Measurements from ENCODE around the gene EPHB3.

Gene EPHB3

DNA sequence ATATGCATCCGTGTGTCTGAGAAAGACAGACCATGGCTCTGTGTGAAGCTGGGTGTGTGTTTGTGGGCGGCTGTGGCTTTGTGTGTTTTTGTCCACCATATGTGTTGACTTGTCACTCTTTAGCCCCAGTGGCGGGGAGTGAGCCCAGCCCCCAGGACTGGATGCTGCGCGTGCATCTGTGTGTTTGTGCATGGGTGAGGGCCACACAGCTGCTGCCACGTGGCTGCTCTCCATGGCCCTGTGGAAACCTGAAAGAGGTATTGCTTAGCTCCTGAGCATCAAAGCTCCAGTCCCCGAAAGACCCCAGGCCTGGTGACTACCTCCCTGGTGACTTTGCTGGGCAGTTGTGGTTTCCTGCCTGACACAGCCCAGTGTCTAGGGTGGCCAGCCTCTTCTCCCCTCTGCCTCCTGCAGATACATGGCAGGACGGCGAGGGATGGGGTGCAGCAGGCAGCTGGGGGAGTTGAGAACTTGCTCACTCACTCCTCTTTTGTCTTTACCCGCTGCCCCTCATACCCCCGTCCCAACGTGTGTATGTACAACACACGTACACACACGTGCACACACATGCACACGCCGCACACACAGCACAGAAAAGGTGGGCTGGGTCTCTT is 6.5 kb downstream of the EPHB3 start:
- no peaks in the 10 kb centered on the region for H3K27me3 ChIP-seq (ENCODE audit: control insufficient read depth, insufficient read depth, low read length)
- peak overlapping the region; percentile 85 for H3K9ac ChIP-seq (ENCODE audit: low read depth, low read length)
- peak overlapping the region; percentile 75 for H3K4me3 ChIP-seq (ENCODE audit: low read length)
- H3K36me3 ChIP-seq (ENCODE audit: insufficient read depth, low read length), result no peaks in the 10 kb centered on the region
- no peaks in the 10 kb centered on the region for H3K9me3 ChIP-seq (replicated peaks; ENCODE audit: low read length)
- H3K4me1 ChIP-seq (ENCODE audit: control insufficient read depth, insufficient read depth, low read length), result peaks cover 36% of the 10 kb centered on the region
- peak overlapping the region; percentile 96 for H3K4me2 ChIP-seq (ENCODE audit: low read length)

DNA sequence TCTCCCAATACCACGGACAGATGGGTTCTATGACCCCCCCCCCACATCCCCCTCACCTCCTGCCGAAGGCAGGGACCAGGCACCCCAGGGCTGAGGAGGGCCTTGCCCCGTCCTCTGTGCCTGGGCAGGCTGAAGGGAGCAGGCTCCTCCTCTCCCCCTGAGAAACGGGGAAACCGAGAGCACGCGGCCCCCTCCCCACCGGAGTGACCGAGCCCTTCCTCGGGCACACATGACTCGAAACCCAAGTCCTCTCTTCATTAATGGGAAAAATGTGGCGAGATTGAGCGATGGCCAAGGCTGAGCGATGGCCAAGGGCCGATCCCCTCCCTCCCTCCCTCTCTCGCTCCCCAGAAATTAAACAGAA is 7.0 kb downstream of the EPHB3 start:
- no peaks in the 10 kb centered on the region for H3K36me3 ChIP-seq (ENCODE audit: insufficient read depth, low read length)
- H3K4me1 ChIP-seq (ENCODE audit: control insufficient read depth, insufficient read depth, low read length), result peaks cover 36% of the 10 kb centered on the region
- no peaks in the 10 kb centered on the region for H3K27me3 ChIP-seq (ENCODE audit: control insufficient read depth, insufficient read depth, low read length)
- no peaks in the 10 kb centered on the region for H3K9me3 ChIP-seq (replicated peaks; ENCODE audit: low read length)
- H3K4me3 ChIP-seq (ENCODE audit: low read length), result peak overlapping the region; percentile 75
- H3K4me2 ChIP-seq (ENCODE audit: low read length), result peak overlapping the region; percentile 96
- H3K9ac ChIP-seq (ENCODE audit: low read depth, low read length), result peak overlapping the region; percentile 85

DNA sequence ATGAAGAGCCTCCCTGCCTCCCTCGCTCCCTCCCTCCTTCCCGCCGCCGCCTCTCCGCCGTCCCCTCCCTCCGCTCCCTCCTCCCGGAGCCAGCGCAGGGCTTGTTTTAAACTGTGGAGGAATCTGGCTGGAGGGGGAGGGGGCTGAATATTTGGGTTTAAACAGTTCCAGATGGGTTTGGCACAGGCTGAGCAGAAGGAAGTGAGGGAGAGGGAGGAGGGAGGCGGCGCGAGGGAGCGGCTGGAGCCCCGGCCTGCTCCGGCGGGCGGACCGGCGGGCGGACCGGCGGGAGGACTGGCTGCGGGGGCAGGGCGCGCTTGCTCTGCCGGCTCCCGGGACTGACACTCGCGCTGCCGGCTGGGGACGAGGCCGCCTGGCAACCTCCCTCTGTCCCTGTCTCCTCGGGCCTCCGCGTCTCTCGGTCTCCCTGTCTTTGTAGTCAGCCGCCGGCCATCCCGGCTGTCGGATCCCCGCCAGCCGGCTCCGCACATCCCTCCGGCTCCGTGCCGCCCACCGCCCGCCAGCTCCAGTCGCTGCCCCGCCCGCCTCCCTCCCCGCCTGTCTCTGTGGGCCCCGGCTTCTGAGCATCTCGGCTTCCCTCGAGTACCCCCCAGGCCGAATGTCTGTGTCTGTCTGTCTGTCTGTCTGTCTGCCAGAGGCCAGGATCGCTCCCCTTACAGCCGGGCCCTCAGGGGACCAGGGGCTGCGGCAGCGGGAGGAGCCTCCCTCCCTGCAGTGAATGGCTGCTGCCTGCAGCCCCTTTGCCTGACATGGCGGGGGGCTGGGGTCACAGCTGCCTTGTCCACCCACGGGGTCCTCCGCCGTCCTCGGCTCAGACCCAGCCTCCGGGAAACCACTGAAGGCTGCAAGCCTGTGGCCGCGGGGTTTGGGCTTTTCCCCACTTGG is 7.6 kb downstream of the EPHB3 start:
- Histone ChIP-seq H3K36me3 (ENCODE audit: insufficient read depth, low read length) (no peaks in the 10 kb centered on the region), H3K4me1 (ENCODE audit: control insufficient read depth, insufficient read depth, low read length) (peaks cover 36% of the 10 kb centered on the region), H3K4me2 (ENCODE audit: low read length) (peak overlapping the region; percentile 96), H3K27me3 (ENCODE audit: control insufficient read depth, insufficient read depth, low read length) (no peaks in the 10 kb centered on the region), H3K9ac (ENCODE audit: low read depth, low read length) (peak overlapping the region; percentile 85), H3K9me3 (replicated peaks; ENCODE audit: low read length) (no peaks in the 10 kb centered on the region), H3K4me3 (ENCODE audit: low read length) (peak overlapping the region; percentile 75)

- H3K9me3 ChIP-seq (replicated peaks; ENCODE audit: low read length), result no peaks in the 10 kb centered on the region
- peaks cover 35% of the 10 kb centered on the region for H3K4me1 ChIP-seq (ENCODE audit: control insufficient read depth, insufficient read depth, low read length)
- no peaks in the 10 kb centered on the region for H3K36me3 ChIP-seq (ENCODE audit: insufficient read depth, low read length)
- peak overlapping the region; percentile 85 for H3K9ac ChIP-seq (ENCODE audit: low read depth, low read length)
- no peak overlapping the region for H3K4me3 ChIP-seq (ENCODE audit: low read length)
- peak overlapping the region; percentile 96 for H3K4me2 ChIP-seq (ENCODE audit: low read length)
- H3K27me3 ChIP-seq (ENCODE audit: control insufficient read depth, insufficient read depth, low read length), result no peaks in the 10 kb centered on the region
Observed at GRCh38 chr3:184570035-184570434, 8.4 kb downstream of the EPHB3 start.

- Histone ChIP-seq H3K4me1 (ENCODE audit: control insufficient read depth, insufficient read depth, low read length) (peaks cover 30% of the 10 kb centered on the region), H3K4me3 (ENCODE audit: low read length) (no peak overlapping the region), H3K9ac (ENCODE audit: low read depth, low read length) (no peak overlapping the region), H3K36me3 (ENCODE audit: insufficient read depth, low read length) (no peaks in the 10 kb centered on the region), H3K4me2 (ENCODE audit: low read length) (no peak overlapping the region), H3K27me3 (ENCODE audit: control insufficient read depth, insufficient read depth, low read length) (no peaks in the 10 kb centered on the region), H3K9me3 (replicated peaks; ENCODE audit: low read length) (no peaks in the 10 kb centered on the region)
Observed at GRCh38 chr3:184570489-184570888, 8.9 kb downstream of the EPHB3 start.

GRCh38 chr3:184571750-184572377 is 10.3 kb downstream of the EPHB3 start:
- H3K27me3 ChIP-seq (ENCODE audit: control insufficient read depth, insufficient read depth, low read length), result no peaks in the 10 kb centered on the region
- H3K9ac ChIP-seq (ENCODE audit: low read depth, low read length), result no peak overlapping the region
- H3K4me2 ChIP-seq (ENCODE audit: low read length), result no peak overlapping the region
- H3K36me3 ChIP-seq (ENCODE audit: insufficient read depth, low read length), result no peaks in the 10 kb centered on the region
- H3K9me3 ChIP-seq (replicated peaks; ENCODE audit: low read length), result no peaks in the 10 kb centered on the region
- no peak overlapping the region for H3K4me3 ChIP-seq (ENCODE audit: low read length)
- H3K4me1 ChIP-seq (ENCODE audit: control insufficient read depth, insufficient read depth, low read length), result peaks cover 19% of the 10 kb centered on the region

GRCh38 chr3:184572633-184573270 is 11.2 kb downstream of the EPHB3 start:
- Histone ChIP-seq H3K27me3 (ENCODE audit: control insufficient read depth, insufficient read depth, low read length) (no peaks in the 10 kb centered on the region), H3K9me3 (replicated peaks; ENCODE audit: low read length) (no peaks in the 10 kb centered on the region), H3K9ac (ENCODE audit: low read depth, low read length) (no peak overlapping the region), H3K36me3 (ENCODE audit: insufficient read depth, low read length) (no peaks in the 10 kb centered on the region), H3K4me3 (ENCODE audit: low read length) (no peak overlapping the region), H3K4me1 (ENCODE audit: control insufficient read depth, insufficient read depth, low read length) (peaks cover 18% of the 10 kb centered on the region), H3K4me2 (ENCODE audit: low read length) (no peak overlapping the region)

DNA sequence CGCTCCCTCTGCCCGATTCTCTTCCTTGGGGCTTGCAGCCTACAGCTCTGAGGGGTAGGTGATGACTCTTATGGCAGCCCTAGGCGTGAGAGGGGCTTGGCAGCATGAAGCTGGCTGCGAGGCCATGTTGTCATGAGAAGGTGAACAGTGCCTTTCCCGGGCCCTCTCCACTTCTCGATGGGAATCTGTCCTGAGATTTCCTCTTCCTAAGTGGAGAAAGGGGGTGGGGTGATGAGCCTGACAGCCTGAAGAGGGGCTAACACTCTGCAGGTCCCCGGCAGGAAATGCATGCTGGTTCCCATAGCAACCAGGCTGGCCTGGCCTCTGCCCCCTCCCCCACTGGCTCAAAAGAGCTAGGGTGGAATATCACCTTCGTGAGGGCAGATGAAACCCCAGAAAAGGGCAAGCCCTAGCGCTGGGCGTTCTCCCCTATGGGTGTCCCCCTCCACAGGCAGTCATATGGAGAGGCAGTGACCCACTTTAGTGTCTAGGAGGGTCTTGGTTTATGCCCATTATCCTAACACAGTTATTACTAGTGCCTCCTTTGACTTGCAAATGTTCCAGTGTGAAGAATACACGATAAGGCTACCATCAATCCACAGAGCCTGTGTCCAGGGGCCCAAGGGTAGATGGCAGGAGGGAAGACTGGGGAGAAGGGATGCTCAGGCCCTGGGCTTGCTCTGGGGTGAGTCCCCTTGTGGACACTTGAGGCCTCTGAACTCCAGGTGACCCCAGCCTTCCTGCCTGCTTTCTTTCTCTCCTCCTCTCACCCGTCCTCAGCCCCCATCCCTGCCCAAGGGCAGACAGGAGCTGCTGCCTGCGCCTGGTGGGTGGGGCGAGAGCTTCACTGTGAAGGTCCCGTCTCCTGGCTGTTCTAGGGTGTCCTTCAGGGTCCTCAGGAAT is 13.2 kb downstream of the EPHB3 start:
- H3K9ac ChIP-seq (ENCODE audit: low read depth, low read length), result no peak overlapping the region
- no peak overlapping the region for H3K4me3 ChIP-seq (ENCODE audit: low read length)
- no peaks in the 10 kb centered on the region for H3K36me3 ChIP-seq (ENCODE audit: insufficient read depth, low read length)
- H3K9me3 ChIP-seq (replicated peaks; ENCODE audit: low read length), result no peaks in the 10 kb centered on the region
- H3K4me2 ChIP-seq (ENCODE audit: low read length), result no peak overlapping the region
- H3K27me3 ChIP-seq (ENCODE audit: control insufficient read depth, insufficient read depth, low read length), result no peaks in the 10 kb centered on the region
- H3K4me1 ChIP-seq (ENCODE audit: control insufficient read depth, insufficient read depth, low read length), result peaks cover 3% of the 10 kb centered on the region

DNA sequence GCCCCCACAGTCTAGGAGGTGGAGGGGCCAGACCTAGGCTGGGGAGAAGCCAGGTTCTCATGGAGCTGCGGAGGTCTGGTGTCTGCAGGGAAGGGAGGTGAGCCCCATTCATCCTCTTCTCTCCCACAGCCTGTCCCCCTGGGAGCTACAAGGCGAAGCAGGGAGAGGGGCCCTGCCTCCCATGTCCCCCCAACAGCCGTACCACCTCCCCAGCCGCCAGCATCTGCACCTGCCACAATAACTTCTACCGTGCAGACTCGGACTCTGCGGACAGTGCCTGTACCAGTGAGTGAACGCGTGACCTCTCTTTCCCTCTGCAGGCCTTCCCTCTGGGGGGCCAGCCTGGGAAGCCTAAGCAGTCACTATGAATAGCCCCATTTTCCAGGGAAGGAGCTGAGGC is 14.1 kb downstream of the EPHB3 start:
- Histone ChIP-seq H3K4me3 (ENCODE audit: low read length) (no peak overlapping the region), H3K4me1 (ENCODE audit: control insufficient read depth, insufficient read depth, low read length) (no peaks in the 10 kb centered on the region), H3K4me2 (ENCODE audit: low read length) (no peak overlapping the region), H3K36me3 (ENCODE audit: insufficient read depth, low read length) (no peaks in the 10 kb centered on the region), H3K9me3 (replicated peaks; ENCODE audit: low read length) (no peaks in the 10 kb centered on the region), H3K27me3 (ENCODE audit: control insufficient read depth, insufficient read depth, low read length) (no peaks in the 10 kb centered on the region), H3K9ac (ENCODE audit: low read depth, low read length) (no peak overlapping the region)

GRCh38 chr3:184576457-184577240 is 15.1 kb downstream of the EPHB3 start:
- Histone ChIP-seq H3K4me2 (ENCODE audit: low read length) (no peak overlapping the region), H3K9ac (ENCODE audit: low read depth, low read length) (no peak overlapping the region), H3K9me3 (replicated peaks; ENCODE audit: low read length) (no peaks in the 10 kb centered on the region), H3K27me3 (ENCODE audit: control insufficient read depth, insufficient read depth, low read length) (no peaks in the 10 kb centered on the region), H3K36me3 (ENCODE audit: insufficient read depth, low read length) (no peaks in the 10 kb centered on the region), H3K4me1 (ENCODE audit: control insufficient read depth, insufficient read depth, low read length) (no peaks in the 10 kb centered on the region), H3K4me3 (ENCODE audit: low read length) (no peak overlapping the region)
